SH-SY5Y (cell line): Measurements from ENCODE around the gene MRPL34.

Source experiments
- GATA2 ChIP-seq: IDR thresholded peaks from 2 replicates; pipeline ENCODE4 v1.6.1; 2011; ENCODE audit warnings: mild to moderate bottlenecking, low read depth, low read length
- GATA3 ChIP-seq: IDR thresholded peaks from 2 replicates; pipeline ENCODE4 v1.6.1; 2011; ENCODE audit warnings: low read depth, mild to moderate bottlenecking, low read length, moderate library complexity

DNA sequence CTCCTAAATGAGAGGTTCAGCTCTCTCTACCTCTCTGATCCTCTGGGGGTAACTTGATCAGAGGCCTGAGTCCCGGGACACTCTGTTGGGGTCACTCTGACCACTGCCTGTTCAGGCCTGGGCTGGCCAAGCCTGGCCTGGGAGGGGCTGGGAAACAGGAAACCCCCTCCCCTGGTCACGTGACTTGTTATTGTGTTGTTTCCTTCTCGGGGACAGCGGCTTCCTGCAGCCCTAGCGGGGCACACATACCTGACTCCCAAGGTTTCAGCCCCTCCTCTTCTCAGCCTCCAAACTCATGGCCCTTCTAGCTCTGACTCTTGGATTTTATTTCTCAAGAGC is 41.1 kb upstream of the MRPL34 start, which contains the start of gene USHBP1:
- TF ChIP-seq GATA2 (no peak), GATA3 (no peak)
